DOHH2 (cell line): ENCODE results near the gene CHML.
"Not testable (repeated sequence)": the region's sequence is repeated elsewhere in the genome, so short reads cannot be mapped to it uniquely, and the experiment has no call there.

Source experiments
- H3F3A ChIP-seq: fragments of 200-600 bp; sonication (generic), shearing (Covaris generic); 2 replicates; pipeline ENCODE4 v1.6.0; 2016; ENCODE audit warnings: antibody characterized with exemption, mild to moderate bottlenecking; ENCODE audit not compliant: control insufficient read depth, insufficient read depth
- H3K27ac ChIP-seq: fragments of 200-600 bp; sonication (generic); 2 replicates; pipeline ENCODE4 v1.5.1; 2014; ENCODE audit warnings: low read depth, mild to moderate bottlenecking, low read length, moderate library complexity
- H3K27me3 ChIP-seq: fragments of 200-600 bp; sonication (generic); 2 replicates; pipeline ENCODE4 v1.6.1; 2014; ENCODE audit warnings: mild to moderate bottlenecking, low read length, mixed read lengths; ENCODE audit not compliant: control insufficient read depth
- H3K36me3 ChIP-seq: fragments of 200-600 bp; sonication (generic); 2 replicates; pipeline ENCODE4 v1.6.1; 2014; ENCODE audit warnings: mild to moderate bottlenecking, low read length, moderate library complexity, mixed read lengths; ENCODE audit not compliant: control insufficient read depth
- H3K4me1 ChIP-seq: fragments of 200-600 bp; sonication (generic); 2 replicates; pipeline ENCODE4 v1.6.1; 2014; ENCODE audit warnings: mild to moderate bottlenecking, low read length, mixed read lengths; ENCODE audit not compliant: control insufficient read depth
- H3K4me2 ChIP-seq: fragments of 200-600 bp; sonication (generic); 2 replicates; pipeline ENCODE4 v1.6.0; 2014; ENCODE audit warnings: mild to moderate bottlenecking, low read length, moderate library complexity
- H3K4me3 ChIP-seq: fragments of 200-600 bp; sonication (generic); 2 replicates; pipeline ENCODE4 v1.5.1; 2014; ENCODE audit warnings: mild to moderate bottlenecking, low read length, mixed read lengths
- H3K79me2 ChIP-seq: fragments of 200-600 bp; sonication (generic); 2 replicates; pipeline ENCODE4 v1.6.1; 2014; ENCODE audit warnings: mild to moderate bottlenecking, low read length, mixed read lengths; ENCODE audit not compliant: control insufficient read depth
- H3K9me2 ChIP-seq: fragments of 200-600 bp; sonication (generic); replicated peaks from 2 replicates; pipeline ENCODE4 v1.6.1; 2014; ENCODE audit warnings: mild to moderate bottlenecking, low read length, mixed read lengths; ENCODE audit not compliant: control insufficient read depth
- H3K9me3 ChIP-seq: fragments of 200-600 bp; sonication (generic); 2 replicates; pipeline ENCODE4 v1.6.1; 2014; ENCODE audit warnings: antibody characterized with exemption, low read length, mixed read lengths; ENCODE audit not compliant: control insufficient read depth, insufficient read depth
- H4K20me1 ChIP-seq: fragments of 200-600 bp; sonication (generic); 2 replicates; pipeline ENCODE4 v1.6.0; 2014; ENCODE audit warnings: low read depth, mild to moderate bottlenecking, antibody characterized with exemption, low read length, moderate library complexity; ENCODE audit not compliant: control insufficient read depth, insufficient read depth
- EZH2phosphoT487 ChIP-seq: fragments of 200-600 bp; sonication (generic); IDR thresholded peaks from 2 replicates; pipeline ENCODE4 v1.6.1; 2017; ENCODE audit warnings: borderline replicate concordance, mild to moderate bottlenecking, antibody characterized with exemption, low read length, moderate library complexity, mixed read lengths
- TF ChIP-seq, protein P1 (sequence below): fragments of 200-600 bp; sonication (generic); IDR thresholded peaks from one replicate; pipeline ENCODE4 v1.5.1; 2014; ENCODE audit warnings: antibody characterized with exemption, mild to moderate bottlenecking, low read depth, low read length; ENCODE audit not compliant: poor library complexity, severe bottlenecking

CHML gene

DNA sequence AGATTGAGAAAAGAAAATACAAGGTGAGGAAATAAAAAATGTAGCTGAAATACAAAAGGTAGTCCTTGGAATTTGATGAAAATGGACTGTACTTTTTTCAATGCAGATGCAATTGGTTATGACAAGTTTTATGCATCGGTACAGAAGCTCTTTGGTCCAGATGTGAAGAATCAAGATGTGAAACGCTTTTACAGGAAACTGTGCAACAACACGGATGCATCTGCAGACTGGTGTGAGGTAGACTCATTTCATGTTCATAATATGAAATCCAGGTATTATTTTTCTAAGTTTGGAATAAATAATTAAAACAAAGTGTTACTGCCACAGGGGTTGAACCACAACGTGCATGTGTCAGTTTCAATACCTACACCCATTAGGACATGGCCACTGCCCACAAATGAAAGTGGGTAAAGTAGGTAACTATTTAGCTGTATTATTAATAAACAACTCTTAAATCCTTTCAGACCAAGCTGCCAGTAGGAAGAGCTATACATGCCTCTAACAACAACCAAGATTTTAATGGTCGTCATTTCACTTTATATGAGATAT lies 20.3 kb upstream of the CHML start:
- no peaks in the 10 kb centered on the region for H3K9me3 ChIP-seq
- H3K4me3 ChIP-seq = no peak overlapping the region
- no peaks in the 10 kb centered on the region for H4K20me1 ChIP-seq
- no peaks in the 10 kb centered on the region for H3K36me3 ChIP-seq
- TF ChIP-seq, protein P1, sequence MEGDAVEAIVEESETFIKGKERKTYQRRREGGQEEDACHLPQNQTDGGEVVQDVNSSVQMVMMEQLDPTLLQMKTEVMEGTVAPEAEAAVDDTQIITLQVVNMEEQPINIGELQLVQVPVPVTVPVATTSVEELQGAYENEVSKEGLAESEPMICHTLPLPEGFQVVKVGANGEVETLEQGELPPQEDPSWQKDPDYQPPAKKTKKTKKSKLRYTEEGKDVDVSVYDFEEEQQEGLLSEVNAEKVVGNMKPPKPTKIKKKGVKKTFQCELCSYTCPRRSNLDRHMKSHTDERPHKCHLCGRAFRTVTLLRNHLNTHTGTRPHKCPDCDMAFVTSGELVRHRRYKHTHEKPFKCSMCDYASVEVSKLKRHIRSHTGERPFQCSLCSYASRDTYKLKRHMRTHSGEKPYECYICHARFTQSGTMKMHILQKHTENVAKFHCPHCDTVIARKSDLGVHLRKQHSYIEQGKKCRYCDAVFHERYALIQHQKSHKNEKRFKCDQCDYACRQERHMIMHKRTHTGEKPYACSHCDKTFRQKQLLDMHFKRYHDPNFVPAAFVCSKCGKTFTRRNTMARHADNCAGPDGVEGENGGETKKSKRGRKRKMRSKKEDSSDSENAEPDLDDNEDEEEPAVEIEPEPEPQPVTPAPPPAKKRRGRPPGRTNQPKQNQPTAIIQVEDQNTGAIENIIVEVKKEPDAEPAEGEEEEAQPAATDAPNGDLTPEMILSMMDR = no peak
- no peak for TF ChIP-seq EZH2phosphoT487
- H3K27ac ChIP-seq = no peak overlapping the region
- H3K27me3 ChIP-seq = no peaks in the 10 kb centered on the region
- H3K79me2 ChIP-seq = no peaks in the 10 kb centered on the region
- H3K9me2 ChIP-seq = no peaks in the 10 kb centered on the region
- H3K4me2 ChIP-seq = no peak overlapping the region
- no peaks in the 10 kb centered on the region for H3F3A ChIP-seq
- no peaks in the 10 kb centered on the region for H3K4me1 ChIP-seq

DNA sequence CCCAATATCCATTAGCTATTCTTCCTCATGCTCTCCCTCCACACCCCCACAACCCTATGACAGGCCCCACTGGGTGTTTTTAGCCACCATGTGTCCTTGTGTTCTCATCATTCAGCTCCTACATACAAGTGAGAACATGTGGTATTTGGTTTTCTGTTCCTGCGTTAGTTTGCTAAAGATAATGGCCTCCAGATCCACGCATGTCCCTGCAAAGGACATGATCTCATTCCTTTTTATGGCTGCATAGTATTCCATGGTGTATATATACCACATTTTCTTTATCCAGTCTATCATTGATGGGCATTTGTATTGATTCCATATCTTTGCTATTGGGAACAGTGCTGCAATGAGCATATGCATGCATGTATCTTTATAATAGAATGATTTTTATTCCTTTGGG lies 18.8 kb upstream of the CHML start:
- not testable (repeated sequence) for H3K4me2 ChIP-seq, H3K36me3 ChIP-seq, H3K27me3 ChIP-seq, H3K9me2 ChIP-seq, H3K27ac ChIP-seq, H3F3A ChIP-seq, H3K4me3 ChIP-seq, H3K79me2 ChIP-seq, H4K20me1 ChIP-seq, H3K4me1 ChIP-seq, H3K9me3 ChIP-seq

DNA sequence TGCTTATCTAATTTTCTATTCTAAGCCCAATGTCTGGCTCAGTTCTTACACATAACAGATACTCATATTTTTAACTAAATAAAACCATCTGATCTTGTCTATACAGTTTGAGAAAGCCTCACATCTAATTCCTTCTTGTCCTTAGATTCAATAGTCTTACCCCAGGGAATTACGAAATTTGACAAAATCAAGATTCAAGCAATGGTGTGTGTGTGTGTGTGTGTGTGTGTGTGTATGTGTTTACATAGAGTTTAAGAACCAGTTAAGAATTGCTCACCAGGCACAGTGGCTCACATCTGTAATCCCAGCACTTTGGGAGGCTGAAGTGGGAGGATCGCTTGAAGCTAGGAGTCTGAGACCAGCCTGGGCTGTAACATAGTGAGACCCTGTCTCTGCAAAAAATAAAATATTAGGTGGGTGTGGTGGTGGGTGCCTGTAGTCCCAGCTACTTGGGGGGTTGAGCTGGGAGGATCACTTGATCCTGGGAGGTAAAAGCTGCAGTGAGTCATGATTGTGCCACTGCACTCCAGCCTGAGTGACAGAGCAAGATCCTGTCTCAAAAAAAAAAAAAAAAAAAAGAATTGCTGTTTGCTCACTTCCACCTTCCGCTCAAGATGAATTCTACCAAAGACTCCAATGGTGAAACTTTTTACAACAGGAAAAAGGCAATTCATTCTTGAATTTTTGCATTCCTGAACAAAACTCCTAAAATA lies 18.1 kb upstream of the CHML start:
- Histone ChIP-seq H3K9me2 (no peaks in the 10 kb centered on the region), H4K20me1 (no peaks in the 10 kb centered on the region), H3K36me3 (no peaks in the 10 kb centered on the region), H3K79me2 (no peaks in the 10 kb centered on the region), H3K27ac (no peak overlapping the region), H3K9me3 (no peaks in the 10 kb centered on the region), H3K27me3 (no peaks in the 10 kb centered on the region), H3K4me1 (no peaks in the 10 kb centered on the region), H3F3A (no peaks in the 10 kb centered on the region), H3K4me3 (no peak overlapping the region), H3K4me2 (no peak overlapping the region)
- TF ChIP-seq, protein P1 = no peak
- TF ChIP-seq EZH2phosphoT487 = no peak

DNA sequence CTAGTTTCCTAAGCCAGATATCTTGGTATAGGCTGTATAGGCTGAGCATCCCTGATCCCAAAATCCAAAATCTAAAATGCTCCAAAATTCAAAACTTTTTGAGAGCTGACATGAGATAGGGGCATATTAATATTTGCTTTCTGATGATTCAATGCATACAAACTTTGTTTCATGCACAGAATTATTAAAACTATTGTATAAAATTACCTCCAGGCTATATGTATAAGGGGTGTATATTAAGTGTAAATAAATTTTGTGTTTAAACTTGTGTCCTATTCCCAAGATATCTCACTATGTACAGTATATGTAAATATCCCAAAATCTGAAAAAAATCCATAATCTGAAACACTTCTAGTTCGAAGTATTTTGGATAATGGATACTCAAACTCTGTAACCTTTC lies 14.5 kb upstream of the CHML start:
- Histone ChIP-seq H3K27ac (no peak overlapping the region), H3K36me3 (no peaks in the 10 kb centered on the region), H3K9me2 (no peaks in the 10 kb centered on the region), H3K4me2 (no peak overlapping the region), H3K79me2 (no peaks in the 10 kb centered on the region), H3F3A (no peaks in the 10 kb centered on the region), H3K9me3 (no peaks in the 10 kb centered on the region), H4K20me1 (no peaks in the 10 kb centered on the region), H3K27me3 (peaks cover 5% of the 10 kb centered on the region), H3K4me1 (no peaks in the 10 kb centered on the region), H3K4me3 (no peak overlapping the region)
- TF ChIP-seq, protein P1 = no peak
- no peak for TF ChIP-seq EZH2phosphoT487
